GM23338 (cell line): ENCODE measurements around the gene BCL2L15. TPM values are rescaled to one million over a fixed set of nuclear protein-coding genes. Genes with fewer than 3 reads are reported as not detected.

ENCODE experiments used
- ATAC-seq: fragments of 200-7000 bp; cut with Tn5 transposase; 3 replicates; pipeline ENCODE4 v1.9.1; 2020
- DNase-seq: peaks from one replicate; pipeline ENCODE4 v3.0.0-alpha.2; 2015; ENCODE audit warnings: low spot score
- H2AFZ ChIP-seq: fragments of 200-600 bp; sonication (generic); 2 replicates; pipeline ENCODE4 v1.8.0; 2016; ENCODE audit warnings: antibody characterized with exemption, mild to moderate bottlenecking, moderate library complexity
- H3F3A ChIP-seq: fragments of 200-600 bp; sonication (generic); replicated peaks from 2 replicates; pipeline ENCODE4 v1.8.0; 2017; ENCODE audit warnings: antibody characterized with exemption, mixed run types, low read depth
- H3K27ac ChIP-seq: fragments of 200-600 bp; sonication (generic); 2 replicates; pipeline ENCODE4 v1.6.1; 2016; ENCODE audit warnings: low read depth
- H3K27me3 ChIP-seq: fragments of 200-600 bp; sonication (generic); 2 replicates; pipeline ENCODE4 v1.8.0; 2016; ENCODE audit warnings: mild to moderate bottlenecking, mixed run types, moderate library complexity; ENCODE audit not compliant: insufficient read depth
- H3K36me3 ChIP-seq: fragments of 200-600 bp; sonication (generic); 2 replicates; pipeline ENCODE4 v1.8.0; 2016; ENCODE audit warnings: mild to moderate bottlenecking; ENCODE audit not compliant: insufficient read depth
- H3K4me1 ChIP-seq: fragments of 200-600 bp; sonication (generic); 2 replicates; pipeline ENCODE4 v1.8.0; 2016; ENCODE audit warnings: mild to moderate bottlenecking, moderate library complexity; ENCODE audit not compliant: insufficient read depth
- H3K4me2 ChIP-seq: fragments of 200-600 bp; sonication (generic); 2 replicates; pipeline ENCODE4 v1.7.1; 2017; ENCODE audit warnings: mixed run types
- H3K4me3 ChIP-seq: fragments of 200-600 bp; sonication (generic); 2 replicates; pipeline ENCODE4 v1.6.1; 2016; ENCODE audit warnings: mixed run types
- H3K79me2 ChIP-seq: fragments of 200-600 bp; sonication (generic); replicated peaks from 2 replicates; pipeline ENCODE4 v1.8.0; 2017; ENCODE audit warnings: mild to moderate bottlenecking; ENCODE audit not compliant: insufficient read depth
- H3K9me2 ChIP-seq: fragments of 200-600 bp; sonication (generic); 2 replicates; pipeline ENCODE4 v1.8.0; 2017; ENCODE audit not compliant: insufficient read depth
- H4K20me1 ChIP-seq: fragments of 200-600 bp; sonication (generic); replicated peaks from 2 replicates; pipeline ENCODE4 v1.8.0; 2017; ENCODE audit warnings: mild to moderate bottlenecking; ENCODE audit not compliant: insufficient read depth
- H3K27ac Mint-ChIP-seq: 2 replicates; pipeline ENCODE4 v1.8.0; 2020; ENCODE audit warnings: inconsistent platforms, mild to moderate bottlenecking, moderate library complexity, mixed read lengths
- H3K27me3 Mint-ChIP-seq: 3 replicates; pipeline ENCODE4 v1.8.0; 2022; ENCODE audit warnings: low read depth, mild to moderate bottlenecking, moderate library complexity, mixed read lengths, inconsistent platforms; ENCODE audit not compliant: insufficient read depth, poor library complexity
- H3K36me3 Mint-ChIP-seq: 3 replicates; pipeline ENCODE4 v1.8.0; 2021; ENCODE audit warnings: low read depth, mild to moderate bottlenecking, inconsistent platforms, moderate library complexity, mixed read lengths
- H3K4me1 Mint-ChIP-seq: 3 replicates; pipeline ENCODE4 v1.8.0; 2020; ENCODE audit warnings: mild to moderate bottlenecking, inconsistent platforms, mixed read lengths
- H3K4me3 Mint-ChIP-seq: 3 replicates; pipeline ENCODE4 v1.8.0; 2021; ENCODE audit warnings: moderate library complexity, mild to moderate bottlenecking, inconsistent platforms, mixed read lengths
- H3K9me3 Mint-ChIP-seq: 3 replicates; pipeline ENCODE4 v1.8.0; 2020; ENCODE audit warnings: moderate library complexity, mild to moderate bottlenecking, inconsistent platforms, mixed read lengths
- CREB1 ChIP-seq: fragments of 250-450 bp; sonication (Bioruptor Pico); IDR thresholded peaks from 2 replicates; pipeline ENCODE4 v1.5.0; 2020; ENCODE audit warnings: low read depth, mild to moderate bottlenecking, moderate library complexity
- EZH2 ChIP-seq: fragments of 200-600 bp; sonication (generic); IDR thresholded peaks from one replicate; pipeline ENCODE4 v1.8.0; 2017; ENCODE audit warnings: antibody characterized with exemption, mild to moderate bottlenecking, low read depth; ENCODE audit not compliant: unreplicated experiment
- EZH2phosphoT487 ChIP-seq: fragments of 200-600 bp; sonication (generic); IDR thresholded peaks from one replicate; pipeline ENCODE4 v1.8.1; 2018; ENCODE audit warnings: antibody characterized with exemption; ENCODE audit not compliant: unreplicated experiment
- JUNB ChIP-seq: IDR thresholded peaks from one replicate; pipeline ENCODE4 v1.6.1; 2016; ENCODE audit warnings: antibody characterized with exemption; ENCODE audit not compliant: unreplicated experiment
- NANOG ChIP-seq: IDR thresholded peaks from 2 replicates; pipeline ENCODE4 v1.6.1; 2016; ENCODE audit warnings: antibody characterized with exemption, borderline replicate concordance
- POLR2AphosphoS5 ChIP-seq: IDR thresholded peaks from 2 replicates; pipeline ENCODE4 v1.6.1; 2016; ENCODE audit warnings: antibody characterized with exemption, low read depth
- REST ChIP-seq: IDR thresholded peaks from one replicate; pipeline ENCODE4 v1.6.1; 2018; ENCODE audit warnings: antibody characterized with exemption; ENCODE audit not compliant: unreplicated experiment
- STAT1 ChIP-seq: IDR thresholded peaks from one replicate; pipeline ENCODE4 v1.6.1; 2016; ENCODE audit warnings: antibody characterized with exemption; ENCODE audit not compliant: unreplicated experiment
- ZNF114 ChIP-seq: fragments of 250-450 bp; sonication (Bioruptor Pico); IDR thresholded peaks from 2 replicates; pipeline ENCODE4 v1.5.0; 2020; ENCODE audit warnings: mild to moderate bottlenecking, moderate library complexity
- ZNF331 ChIP-seq: fragments of 250-450 bp; sonication (Bioruptor Pico); IDR thresholded peaks from 2 replicates; pipeline ENCODE4 v1.5.0; 2020; ENCODE audit warnings: low read depth, mild to moderate bottlenecking, moderate library complexity
- ZNF462 ChIP-seq: fragments of 250-450 bp; sonication (Bioruptor Pico); IDR thresholded peaks from 2 replicates; pipeline ENCODE4 v1.5.0; 2020; ENCODE audit warnings: mild to moderate bottlenecking, moderate library complexity
- polyA plus RNA-seq: library from polyadenylated mRNA; unstranded; fragments of >200 nt; fragmentation: Nextera tagmentation; extraction: Ambion mirVana; gene quantifications from 2 replicates; pipeline ENCODE4 v1.2.1, GENCODE V29; 2016
- total RNA-seq: library from RNA; depleted of rRNA; stranded (reverse); fragments of >200 nt; shearing (Covaris generic); gene quantifications from 2 replicates; pipeline ENCODE4 v1.2.3, GENCODE V29; 2014
- TF ChIP-seq, protein P1 (sequence below), 2 experiments: fragments of 200-600 bp in 1 of 2; sonication (generic) in 1 of 2; conservative IDR thresholded peaks; 2 replicates each; pipeline versions ENCODE4 v1.5.1 to v1.6.1; 2016 to 2017; ENCODE audit warnings: antibody characterized with exemption in 2 of 2, low read depth in 2 of 2, mild to moderate bottlenecking in 2 of 2, moderate library complexity in 1 of 2
- TF ChIP-seq, protein P2 (sequence below): IDR thresholded peaks from 2 replicates; pipeline ENCODE4 v1.6.1; 2016; ENCODE audit warnings: antibody characterized with exemption

The BCL2L15 gene
- total and polyA plus RNA-seq, 2 experiments from 2014 or later: not detected

DNA sequence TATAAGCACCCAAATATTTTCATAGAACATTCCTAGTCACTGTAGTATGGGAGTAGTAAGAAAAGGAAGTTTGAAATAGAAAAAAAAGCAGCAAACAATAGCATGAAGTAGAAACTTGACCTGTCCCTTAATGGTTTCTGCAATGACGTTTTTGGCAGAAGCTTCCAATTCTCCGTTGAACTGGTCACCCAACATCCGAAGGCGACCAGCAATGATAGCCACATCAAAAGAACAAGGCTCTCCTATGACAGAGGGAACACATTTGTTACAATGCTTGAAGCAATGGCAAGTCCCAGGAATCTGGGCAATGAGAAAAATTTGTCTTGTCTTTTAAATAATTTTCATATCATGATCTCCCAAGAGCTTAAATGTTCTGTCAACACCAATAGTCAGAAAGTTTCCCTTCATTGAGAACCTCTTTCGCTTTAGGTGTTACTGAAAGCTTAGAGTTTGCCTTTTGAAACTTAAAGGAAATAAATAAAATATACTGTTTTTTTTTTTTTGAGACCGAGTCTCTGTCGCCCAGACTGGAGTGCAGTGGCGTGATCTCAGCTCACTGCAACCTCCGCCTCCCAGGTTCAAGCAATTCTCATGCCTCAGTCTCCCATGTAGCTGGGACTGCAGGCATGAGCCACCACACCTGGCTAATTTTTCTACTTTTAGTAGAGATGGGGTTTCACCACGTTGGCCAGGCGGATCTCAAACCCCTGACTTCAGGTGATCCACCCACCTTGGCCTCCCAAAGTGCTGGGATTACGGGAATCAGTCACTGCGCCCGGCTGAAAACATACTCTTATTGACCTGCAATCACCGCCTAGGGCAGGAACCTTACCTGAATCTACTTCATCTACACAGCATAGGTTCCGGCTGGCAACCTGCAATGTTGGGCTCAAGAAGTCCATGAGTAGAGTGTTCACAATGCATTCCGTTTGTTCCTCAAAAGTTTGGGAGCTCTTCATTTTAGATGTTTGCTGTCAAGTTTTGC lies 672 bp downstream of the BCL2L15 start:
- Mint-ChIP-seq H3K4me3 (no peak overlapping the region), H3K4me1 (no peaks in the 10 kb centered on the region), H3K9me3 (no peaks in the 10 kb centered on the region), H3K36me3 (no peaks in the 10 kb centered on the region), H3K27ac (no peak overlapping the region), H3K27me3 (no peaks in the 10 kb centered on the region)
- no peak for ATAC-seq
- H3K4me3 ChIP-seq: no peak overlapping the region
- no peaks in the 10 kb centered on the region for H3K79me2 ChIP-seq
- 0 out of 2 replicates have a peak overlapping the region, but pooled peaks have one; percentile 11 for H2AFZ ChIP-seq
- no peaks in the 10 kb centered on the region for H3K4me1 ChIP-seq
- H4K20me1 ChIP-seq: no peaks in the 10 kb centered on the region
- no peak overlapping the region for H3K27ac ChIP-seq
- no peak for TF ChIP-seq ZNF114 (CRISPR knock-in tag)
- TF ChIP-seq POLR2AphosphoS5: no peak
- TF ChIP-seq, protein P1, sequence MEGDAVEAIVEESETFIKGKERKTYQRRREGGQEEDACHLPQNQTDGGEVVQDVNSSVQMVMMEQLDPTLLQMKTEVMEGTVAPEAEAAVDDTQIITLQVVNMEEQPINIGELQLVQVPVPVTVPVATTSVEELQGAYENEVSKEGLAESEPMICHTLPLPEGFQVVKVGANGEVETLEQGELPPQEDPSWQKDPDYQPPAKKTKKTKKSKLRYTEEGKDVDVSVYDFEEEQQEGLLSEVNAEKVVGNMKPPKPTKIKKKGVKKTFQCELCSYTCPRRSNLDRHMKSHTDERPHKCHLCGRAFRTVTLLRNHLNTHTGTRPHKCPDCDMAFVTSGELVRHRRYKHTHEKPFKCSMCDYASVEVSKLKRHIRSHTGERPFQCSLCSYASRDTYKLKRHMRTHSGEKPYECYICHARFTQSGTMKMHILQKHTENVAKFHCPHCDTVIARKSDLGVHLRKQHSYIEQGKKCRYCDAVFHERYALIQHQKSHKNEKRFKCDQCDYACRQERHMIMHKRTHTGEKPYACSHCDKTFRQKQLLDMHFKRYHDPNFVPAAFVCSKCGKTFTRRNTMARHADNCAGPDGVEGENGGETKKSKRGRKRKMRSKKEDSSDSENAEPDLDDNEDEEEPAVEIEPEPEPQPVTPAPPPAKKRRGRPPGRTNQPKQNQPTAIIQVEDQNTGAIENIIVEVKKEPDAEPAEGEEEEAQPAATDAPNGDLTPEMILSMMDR (conservative IDR thresholded peaks at IDR 0.05; ENCODE audit: low read depth in 2 of 2): no peak
- no peak for TF ChIP-seq EZH2phosphoT487
- TF ChIP-seq REST: no peak
- TF ChIP-seq EZH2: no peak
- no peak for TF ChIP-seq CREB1 (CRISPR knock-in tag)
- no peak for TF ChIP-seq NANOG
- TF ChIP-seq JUNB: no peak
- no peak for TF ChIP-seq STAT1
- TF ChIP-seq ZNF462 (CRISPR knock-in tag): no peak
- TF ChIP-seq, protein P2, sequence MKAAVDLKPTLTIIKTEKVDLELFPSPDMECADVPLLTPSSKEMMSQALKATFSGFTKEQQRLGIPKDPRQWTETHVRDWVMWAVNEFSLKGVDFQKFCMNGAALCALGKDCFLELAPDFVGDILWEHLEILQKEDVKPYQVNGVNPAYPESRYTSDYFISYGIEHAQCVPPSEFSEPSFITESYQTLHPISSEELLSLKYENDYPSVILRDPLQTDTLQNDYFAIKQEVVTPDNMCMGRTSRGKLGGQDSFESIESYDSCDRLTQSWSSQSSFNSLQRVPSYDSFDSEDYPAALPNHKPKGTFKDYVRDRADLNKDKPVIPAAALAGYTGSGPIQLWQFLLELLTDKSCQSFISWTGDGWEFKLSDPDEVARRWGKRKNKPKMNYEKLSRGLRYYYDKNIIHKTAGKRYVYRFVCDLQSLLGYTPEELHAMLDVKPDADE: no peak
- TF ChIP-seq ZNF331 (CRISPR knock-in tag): no peak
- no peak overlapping the region for H3K4me2 ChIP-seq
- H3F3A ChIP-seq: no peaks in the 10 kb centered on the region
- H3K9me2 ChIP-seq: no peaks in the 10 kb centered on the region
- no peak for DNase-seq
- no peaks in the 10 kb centered on the region for H3K27me3 ChIP-seq
- H3K36me3 ChIP-seq: no peaks in the 10 kb centered on the region
